ENCODE results near the gene TLK1.

The TLK1 gene

DNA sequence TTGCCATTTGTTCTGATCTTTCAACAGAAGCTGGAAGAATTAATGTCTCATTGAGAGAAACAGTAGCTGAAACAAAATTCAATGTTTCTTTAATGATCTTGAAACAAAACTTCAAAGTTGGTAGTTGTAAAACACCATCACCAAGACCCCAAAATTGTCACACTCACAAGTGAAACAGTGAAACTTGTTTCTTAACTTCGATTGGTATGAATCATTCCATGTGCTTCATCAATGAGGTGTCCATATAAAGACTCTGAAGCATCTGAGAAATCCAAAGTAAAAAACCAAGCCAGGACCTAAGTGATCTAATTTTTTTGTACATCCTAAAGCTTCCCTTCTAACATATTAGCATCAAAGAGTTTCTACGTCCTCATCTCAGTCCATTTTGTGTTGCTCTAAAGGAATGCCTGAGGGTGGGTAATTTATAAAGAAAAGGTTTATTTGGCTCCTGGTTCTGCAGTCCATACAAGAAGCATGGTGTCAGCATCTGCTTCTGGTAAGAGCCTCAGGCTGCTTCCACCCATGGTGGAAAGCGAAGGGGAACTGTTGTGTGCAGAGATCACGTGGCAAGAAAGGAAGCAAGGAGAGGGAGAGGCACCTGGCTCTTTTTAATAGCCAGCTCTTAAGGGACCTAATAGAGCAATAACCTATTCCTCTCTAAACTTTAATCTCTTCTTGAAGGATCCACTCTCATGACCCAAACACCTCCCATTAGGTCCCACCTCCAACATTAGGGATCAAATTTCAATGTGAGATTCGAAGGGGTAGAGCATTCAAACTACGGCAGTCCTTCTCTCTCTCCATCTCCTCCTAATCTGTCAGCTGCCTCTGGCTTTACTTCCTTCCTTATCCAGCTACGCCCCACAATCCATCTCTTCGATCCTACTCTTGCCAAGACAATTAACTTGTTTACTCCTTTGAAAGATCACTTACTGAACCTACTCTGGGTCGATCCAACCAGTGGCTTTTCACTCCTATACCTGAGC lies 20.7 kb upstream of the TLK1 start:
- Mint-ChIP-seq H3K27me3 (peaks cover 11 to 12% of the 10 kb centered on the region in 2 donors), H3K36me3 (ENCODE audit: insufficient read depth) (no peaks in the 10 kb centered on the region), H3K4me1 (ENCODE audit: low read depth in 2 of 2) (no peaks in the 10 kb centered on the region), H3K27ac (no peak overlapping the region), H3K9me3 (no peaks in the 10 kb centered on the region), H3K4me3 (no peak overlapping the region)
- ATAC-seq (replicated peaks) (no peak), DNase-seq (no peak)

DNA sequence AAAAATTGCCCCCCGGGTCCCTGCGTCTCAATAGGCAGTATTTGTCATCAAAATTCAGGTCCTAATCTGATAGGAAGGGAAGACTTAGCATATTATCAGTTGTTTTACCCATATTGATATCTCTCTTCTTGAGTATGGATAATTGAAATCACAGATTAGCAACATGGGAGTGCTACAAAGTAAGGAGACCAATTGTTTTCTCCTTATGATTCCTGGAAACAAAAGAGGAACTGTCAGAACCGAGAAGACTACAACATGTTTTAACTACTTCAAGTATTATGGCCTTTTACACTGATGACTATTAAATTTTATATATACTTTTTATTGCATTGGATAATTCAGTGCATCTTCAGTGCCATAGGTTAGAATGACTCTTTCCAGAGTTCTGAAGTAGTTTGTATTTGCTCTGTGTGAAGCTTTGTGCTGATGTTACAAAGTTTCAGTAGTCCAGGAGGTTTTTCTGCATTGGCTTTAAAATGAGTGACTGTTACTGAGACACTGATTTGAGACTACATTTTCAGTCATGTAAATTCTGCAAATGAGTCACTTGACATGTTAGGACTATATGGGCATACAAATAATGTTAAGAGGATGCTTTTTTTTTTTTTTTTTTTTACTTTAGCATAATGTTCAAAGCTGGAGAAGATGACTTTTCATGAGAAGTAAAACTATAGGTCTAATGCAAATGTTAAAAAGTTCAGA lies 19.7 kb upstream of the TLK1 start:
- DNase-seq (no peak), ATAC-seq (replicated peaks) (no peak)
- Mint-ChIP-seq H3K4me1 (ENCODE audit: low read depth in 2 of 2) (no peaks in the 10 kb centered on the region), H3K27ac (no peak overlapping the region), H3K4me3 (no peak overlapping the region), H3K36me3 (ENCODE audit: insufficient read depth) (no peaks in the 10 kb centered on the region), H3K9me3 (no peaks in the 10 kb centered on the region), H3K27me3 (peaks cover 6 to 7% of the 10 kb centered on the region in 2 donors)

DNA sequence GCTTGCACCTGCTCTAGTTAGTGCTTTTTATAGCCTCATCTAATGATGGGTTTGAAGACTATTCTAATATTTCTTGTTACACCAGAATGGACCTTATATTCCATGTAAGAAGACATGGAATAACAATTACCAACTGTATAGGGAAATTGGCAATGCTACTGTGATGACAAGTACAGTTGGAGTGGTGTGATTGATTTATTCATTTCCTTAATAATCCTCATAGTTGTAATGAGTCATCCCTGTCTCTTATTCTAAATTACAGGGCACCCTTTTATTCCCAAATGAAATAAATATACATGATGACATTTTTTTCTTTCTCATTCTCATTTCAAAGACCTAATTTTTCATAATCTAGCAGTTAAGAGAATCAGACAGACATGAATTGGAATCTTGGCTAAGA lies 18.3 kb upstream of the TLK1 start:
- Mint-ChIP-seq H3K4me3 (no peak overlapping the region), H3K9me3 (no peaks in the 10 kb centered on the region), H3K27me3 (peaks cover 0 to 2% of the 10 kb centered on the region in 2 donors), H3K27ac (no peak overlapping the region), H3K36me3 (ENCODE audit: insufficient read depth) (no peaks in the 10 kb centered on the region), H3K4me1 (ENCODE audit: low read depth in 2 of 2) (no peaks in the 10 kb centered on the region)
- DNase-seq, result no peak
- no peak for ATAC-seq (replicated peaks)

DNA sequence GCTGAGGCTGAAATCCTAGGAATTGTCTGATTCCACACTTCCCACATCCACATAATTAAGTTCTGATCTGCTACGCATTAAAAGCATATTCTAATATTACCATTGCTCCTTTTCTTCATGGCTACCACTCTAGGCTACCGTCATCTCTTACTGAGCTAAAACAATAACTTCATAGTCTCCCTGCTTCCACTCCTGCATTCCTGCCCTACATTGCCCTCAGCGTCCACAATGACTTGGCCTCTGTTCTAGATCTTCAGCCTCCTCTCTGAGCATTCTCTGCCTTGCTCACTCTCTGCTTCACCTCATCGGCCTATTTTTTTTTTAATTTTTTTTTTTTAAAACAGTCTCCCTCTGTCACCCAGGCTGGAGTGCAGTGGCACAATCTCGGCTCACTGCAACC lies 15.8 kb upstream of the TLK1 start:
- DNase-seq (no peak), ATAC-seq (replicated peaks) (no peak)
- peaks cover 0 to 5% of the 10 kb centered on the region in 2 donors for H3K27me3 Mint-ChIP-seq
- no peak overlapping the region for H3K27ac Mint-ChIP-seq
- no peaks in the 10 kb centered on the region for H3K36me3 Mint-ChIP-seq (ENCODE audit: insufficient read depth)
- no peaks in the 10 kb centered on the region for H3K4me1 Mint-ChIP-seq (ENCODE audit: low read depth in 2 of 2)
- H3K4me3 Mint-ChIP-seq, result no peak overlapping the region
- peaks cover 0 to 2% of the 10 kb centered on the region in 2 donors for H3K9me3 Mint-ChIP-seq

GRCh38 chr2:171174075-171174474 lies 13.4 kb upstream of the TLK1 start:
- no peak for ATAC-seq (replicated peaks)

DNA sequence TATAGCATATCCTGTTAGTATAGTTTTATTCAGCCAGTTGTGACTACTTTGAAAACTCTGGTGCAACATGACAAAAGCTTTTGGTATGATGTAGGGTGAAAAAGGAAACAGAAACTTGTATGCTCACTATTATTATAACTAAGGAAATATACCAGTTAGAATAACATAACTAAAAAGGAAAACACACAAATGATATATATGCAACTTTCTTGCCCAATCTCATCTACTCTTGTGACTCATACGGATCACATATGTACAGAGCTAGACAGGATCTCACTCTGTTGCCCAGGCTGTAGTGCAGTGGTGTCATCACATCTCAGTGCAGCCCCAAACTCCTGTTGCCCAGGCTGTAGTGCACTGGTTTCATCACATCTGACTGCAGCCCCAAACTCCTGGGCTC lies 12.4 kb upstream of the TLK1 start:
- H3K9me3 Mint-ChIP-seq, result peaks cover 0 to 2% of the 10 kb centered on the region in 2 donors
- peaks cover 0 to 5% of the 10 kb centered on the region in 2 donors for H3K27me3 Mint-ChIP-seq
- no peak for ATAC-seq (replicated peaks)
- H3K4me1 Mint-ChIP-seq (ENCODE audit: low read depth in 2 of 2), result no peaks in the 10 kb centered on the region
- DNase-seq, result no peak
- no peaks in the 10 kb centered on the region for H3K36me3 Mint-ChIP-seq (ENCODE audit: insufficient read depth)
- H3K27ac Mint-ChIP-seq, result no peak overlapping the region
- H3K4me3 Mint-ChIP-seq, result no peak overlapping the region

More at GRCh38 chr2:171174075-171174474, 13.4 kb upstream of the TLK1 start:
- H3K27me3 Mint-ChIP-seq, result peaks cover 0 to 5% of the 10 kb centered on the region in 2 donors
- H3K4me3 Mint-ChIP-seq, result no peak overlapping the region
- no peaks in the 10 kb centered on the region for H3K4me1 Mint-ChIP-seq (ENCODE audit: low read depth in 2 of 2)
- H3K36me3 Mint-ChIP-seq (ENCODE audit: insufficient read depth), result no peaks in the 10 kb centered on the region
- H3K27ac Mint-ChIP-seq, result no peak overlapping the region
- H3K9me3 Mint-ChIP-seq, result peaks cover 0 to 2% of the 10 kb centered on the region in 2 donors
- no peak for DNase-seq

- ATAC-seq (replicated peaks), result no peak
- Mint-ChIP-seq H3K4me1 (ENCODE audit: low read depth in 2 of 2) (no peaks in the 10 kb centered on the region), H3K36me3 (ENCODE audit: insufficient read depth) (no peaks in the 10 kb centered on the region), H3K4me3 (no peak overlapping the region), H3K27me3 (peaks cover 9 to 11% of the 10 kb centered on the region in 2 donors), H3K9me3 (peaks cover 0 to 2% of the 10 kb centered on the region in 2 donors), H3K27ac (no peak overlapping the region)
- no peak for DNase-seq
These were observed 11.1 kb upstream of the TLK1 start for GRCh38 chr2:171171808-171172207.

GRCh38 chr2:171169839-171170238 lies 9.1 kb upstream of the TLK1 start:
- Mint-ChIP-seq H3K27ac (no peak overlapping the region), H3K4me1 (ENCODE audit: low read depth in 2 of 2) (no peaks in the 10 kb centered on the region), H3K4me3 (no peak overlapping the region), H3K27me3 (peaks cover 9 to 11% of the 10 kb centered on the region in 2 donors), H3K9me3 (peaks cover 0 to 2% of the 10 kb centered on the region in 2 donors), H3K36me3 (ENCODE audit: insufficient read depth) (no peaks in the 10 kb centered on the region)
- ATAC-seq (replicated peaks) (no peak), DNase-seq (no peak)

- Mint-ChIP-seq H3K4me1 (ENCODE audit: low read depth in 2 of 2) (no peaks in the 10 kb centered on the region), H3K27me3 (peaks cover 9 to 11% of the 10 kb centered on the region in 2 donors), H3K27ac (no peak overlapping the region), H3K9me3 (peaks cover 0 to 2% of the 10 kb centered on the region in 2 donors), H3K36me3 (ENCODE audit: insufficient read depth) (no peaks in the 10 kb centered on the region), H3K4me3 (no peak overlapping the region)
- no peak for DNase-seq
- ATAC-seq (replicated peaks), result no peak
These were observed 8.6 kb upstream of the TLK1 start for GRCh38 chr2:171169333-171169732.

DNA sequence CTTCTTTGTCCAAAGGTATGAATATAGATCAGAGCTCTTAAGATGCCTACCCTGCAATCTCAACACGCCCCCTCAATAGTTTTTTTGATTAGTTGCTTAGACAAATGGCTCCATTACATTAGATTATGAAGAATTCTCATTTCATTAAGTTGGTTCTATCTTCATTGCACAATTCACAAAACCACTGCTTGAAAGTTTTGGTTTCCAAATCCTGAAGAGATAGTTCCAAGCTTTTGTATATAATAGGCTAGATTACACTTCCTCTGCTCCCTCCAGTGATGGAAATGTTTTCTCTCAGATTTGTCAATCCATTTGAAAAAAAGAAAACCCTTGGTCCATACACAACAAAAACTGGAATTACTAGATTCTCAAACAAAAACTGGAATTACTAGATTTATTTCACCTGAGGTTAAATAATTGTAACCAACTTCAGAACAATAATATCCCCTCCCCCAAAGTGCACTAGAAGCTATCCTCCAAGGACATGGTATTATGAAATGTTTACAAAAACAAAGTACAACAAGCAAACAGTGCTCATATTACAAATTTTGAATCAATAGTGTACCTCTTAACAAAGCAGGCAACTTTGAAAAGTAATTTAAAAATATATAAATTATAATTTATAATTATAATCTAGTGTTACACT lies 6.8 kb upstream of the TLK1 start:
- peaks cover 5 to 10% of the 10 kb centered on the region in 2 donors for H3K4me1 Mint-ChIP-seq (ENCODE audit: low read depth in 2 of 2)
- no peak for DNase-seq
- H3K27me3 Mint-ChIP-seq, result peaks cover 6 to 9% of the 10 kb centered on the region in 2 donors
- H3K36me3 Mint-ChIP-seq (ENCODE audit: insufficient read depth), result no peaks in the 10 kb centered on the region
- no peak for ATAC-seq (replicated peaks)
- peaks cover 0 to under 1% of the 10 kb centered on the region in 2 donors for H3K9me3 Mint-ChIP-seq
- H3K4me3 Mint-ChIP-seq, result no peak overlapping the region
- H3K27ac Mint-ChIP-seq, result no peak overlapping the region

GRCh38 chr2:171166328-171166983 lies 5.8 kb upstream of the TLK1 start:
- no peaks in the 10 kb centered on the region for H3K9me3 Mint-ChIP-seq
- peaks cover 9 to 14% of the 10 kb centered on the region in 2 donors for H3K4me1 Mint-ChIP-seq (ENCODE audit: low read depth in 2 of 2)
- no peak for DNase-seq
- H3K27ac Mint-ChIP-seq, result no peak overlapping the region
- H3K4me3 Mint-ChIP-seq, result no peak overlapping the region
- no peaks in the 10 kb centered on the region for H3K36me3 Mint-ChIP-seq (ENCODE audit: insufficient read depth)
- no peak for ATAC-seq (replicated peaks)
- peaks cover 6 to 9% of the 10 kb centered on the region in 2 donors for H3K27me3 Mint-ChIP-seq

GRCh38 chr2:171165967-171166327 lies 5.3 kb upstream of the TLK1 start:
- H3K4me3 Mint-ChIP-seq, result no peak overlapping the region
- DNase-seq (no peak), ATAC-seq (replicated peaks) (no peak)
- H3K4me1 Mint-ChIP-seq (ENCODE audit: low read depth in 2 of 2), result peaks cover 13 to 18% of the 10 kb centered on the region in 2 donors
- H3K9me3 Mint-ChIP-seq, result no peaks in the 10 kb centered on the region
- H3K36me3 Mint-ChIP-seq (ENCODE audit: insufficient read depth), result no peaks in the 10 kb centered on the region
- H3K27ac Mint-ChIP-seq, result no peak overlapping the region
- H3K27me3 Mint-ChIP-seq, result peaks cover 6 to 9% of the 10 kb centered on the region in 2 donors

GRCh38 chr2:171163261-171163660 lies 2.6 kb upstream of the TLK1 start:
- ATAC-seq (replicated peaks) (no peak), DNase-seq (no peak)
- Mint-ChIP-seq H3K27ac (peak overlapping the region; percentile 79), H3K36me3 (ENCODE audit: insufficient read depth) (peaks cover 12% of the 10 kb centered on the region), H3K9me3 (no peaks in the 10 kb centered on the region), H3K4me1 (ENCODE audit: low read depth in 2 of 2) (peaks cover 26% of the 10 kb centered on the region in 2 donors), H3K4me3 (peak overlapping the region in 1 of 2 donors; percentile 97), H3K27me3 (peaks cover 6 to 9% of the 10 kb centered on the region in 2 donors)

All from effector memory CD8-positive, alpha-beta T cell (primary cell).